Tongue (tissue), 2 donors: Measurements from ENCODE around the gene LCE1C. TPM values are rescaled to one million over a fixed set of nuclear protein-coding genes. Genes with fewer than 3 reads are reported as not detected.

Experiments used
- DNase-seq: peaks from one replicate; pipeline ENCODE4 v3.0.0-alpha.2; 2015
- total RNA-seq: library from RNA; depleted of rRNA; stranded (reverse); fragments of >200 nt; gene quantifications from one replicate; pipeline ENCODE4 v1.2.3, GENCODE V29; 2014

The LCE1C gene
- total RNA-seq, 1 donor from 2014 or later, result not detected

- DNase-seq, result no peak
Observed at GRCh38 chr1:152759453-152760173, 46.8 kb downstream of the LCE1C start.

- DNase-seq, result no peak
Observed at GRCh38 chr1:152758636-152759035, 47.8 kb downstream of the LCE1C start.

- no peak for DNase-seq
Observed at GRCh38 chr1:152757747-152758146, 48.7 kb downstream of the LCE1C start, which contains the start of gene KPRP. KPRP (plus strand) TSS chr1:152758025; CDS start chr1:152759589, 1,564 bp downstream.

- DNase-seq, result no peak
Observed at GRCh38 chr1:152756872-152757271, 49.6 kb downstream of the LCE1C start.

Other genes with a start within 250 kb of the LCE1C start
- not detected for gene LCE3E, start 239.9 kb downstream of the LCE1C start, total RNA-seq
- gene LCE3D, start 226.1 kb downstream of the LCE1C start, total RNA-seq, result not detected
- gene LCE3C, start 206.4 kb downstream of the LCE1C start, total RNA-seq, result not detected
- gene LCE3B, start 192.8 kb downstream of the LCE1C start, total RNA-seq, result not detected
- gene LCE3A, start 183.5 kb downstream of the LCE1C start, total RNA-seq, result not detected
- gene LCE2D, start 143.3 kb downstream of the LCE1C start, total RNA-seq, result not detected
- not detected for gene LCE2C, start 131.4 kb downstream of the LCE1C start, total RNA-seq
- gene LCE2B, start 120.5 kb downstream of the LCE1C start, total RNA-seq, result not detected
- gene LCE2A, start 108.3 kb downstream of the LCE1C start, total RNA-seq, result not detected
- not detected for gene LCE4A, start 98.5 kb downstream of the LCE1C start, total RNA-seq
- 0.21 TPM for gene KPRP, start 48.6 kb downstream of the LCE1C start, total RNA-seq
- not detected for gene LCE1F, start 31.5 kb downstream of the LCE1C start, total RNA-seq
- not detected for gene LCE1E, start 20.4 kb downstream of the LCE1C start, total RNA-seq
- not detected for gene LCE1D, start 9.9 kb downstream of the LCE1C start, total RNA-seq
- gene LCE1B, start 5.3 kb upstream of the LCE1C start, total RNA-seq, result not detected
- gene LCE1A, start 20.8 kb upstream of the LCE1C start, total RNA-seq, result not detected
- gene LCE6A, start 36.2 kb upstream of the LCE1C start, total RNA-seq, result not detected
- gene LCE7A, start 53.3 kb upstream of the LCE1C start, total RNA-seq, result not detected
- not detected for gene SMCP, start 71.7 kb upstream of the LCE1C start, total RNA-seq
- 7.7 TPM for gene IVL, start 101.9 kb upstream of the LCE1C start, total RNA-seq
- not detected for gene SPRR5, start 140.6 kb upstream of the LCE1C start, total RNA-seq
- not detected for gene SPRR4, start 164.0 kb upstream of the LCE1C start, total RNA-seq
- not detected for gene SPRR1A, start 177.4 kb upstream of the LCE1C start, total RNA-seq
- 58.0 TPM for gene SPRR3, start 195.1 kb upstream of the LCE1C start, total RNA-seq
- 1.3 TPM for gene SPRR1B, start 224.6 kb upstream of the LCE1C start, total RNA-seq
- gene SPRR2D, start 234.5 kb upstream of the LCE1C start, total RNA-seq, result not detected